ENCODE data around the gene PEX6. TPM values are rescaled to one million over a fixed set of nuclear protein-coding genes. Genes with fewer than 3 reads are reported as not detected.
A peak's percentile ranks its signal among the peaks of the same experiment; 100 is the strongest.

The PEX6 gene
- total and polyA plus RNA-seq, 2 donors (not counting 3 experiments of a cell fraction or from before 2014, with no cell fraction given), result 9.9 to 11.2 TPM

GRCh38 chr6:43014434-43014909 is 35.5 kb upstream of the PEX6 start:
- Histone ChIP-seq H3K4me1 (ENCODE audit: control insufficient read depth, extremely low read depth, insufficient read depth, low read length) (peaks cover 17% of the 10 kb centered on the region), H3K9me3 (replicated peaks; ENCODE audit: control insufficient read depth, insufficient read depth, low read length) (no peaks in the 10 kb centered on the region), H3K9me1 (replicated peaks; ENCODE audit: control insufficient read depth, extremely low read depth, insufficient read depth, low read length) (no peaks in the 10 kb centered on the region), H3K27me3 (ENCODE audit: control insufficient read depth in 2 of 2, insufficient read depth in 2 of 2, low read length in 2 of 2) (no peaks in the 10 kb centered on the region), H3K27ac (ENCODE audit: insufficient read depth, low read depth, low read length) (peak overlapping the region; percentile 52), H4K20me1 (replicated peaks; ENCODE audit: control insufficient read depth, extremely low read depth, insufficient read depth, low read length) (no peaks in the 10 kb centered on the region), H3K79me2 (ENCODE audit: control insufficient read depth, insufficient read depth, low read length) (peaks cover 34% of the 10 kb centered on the region), H3K4me3 (replicated peaks in 1 of 3; ENCODE audit: insufficient read depth in 1 of 3, low read depth in 1 of 3, low read length in 3 of 3) (peak overlapping the region; percentile 53 to 87 (median 58)), H3K36me3 (ENCODE audit: control insufficient read depth in 2 of 2, extremely low read depth in 1 of 2, insufficient read depth in 2 of 2, low read length in 2 of 2) (peaks cover 5 to 33% of the 10 kb centered on the region in 2 experiments), H2AFZ (ENCODE audit: low read depth, low read length) (no peak overlapping the region), H3K9ac (replicated peaks; ENCODE audit: extremely low read depth, insufficient read depth, low read length) (peak overlapping the region; percentile 90), H3K4me2 (ENCODE audit: insufficient read depth, low read length) (peak overlapping the region; percentile 95)
- dilution Hi-C loops (cut with MboI; ENCODE audit: extremely low pct_ligation_motif_present, low sequenced_read_pairs), result no loop called here
- TF ChIP-seq FOS (IDR thresholded peaks at IDR 0.05; ENCODE audit: borderline replicate concordance, insufficient read depth, low read length) (no peak), JUN (IDR thresholded peaks at IDR 0.05; ENCODE audit: borderline replicate concordance, insufficient read depth, insufficient read length, low read depth) (no peak), POLR2A (IDR thresholded peaks at IDR 0.05; ENCODE audit: low read depth, low read length) (no peak), MAX (IDR thresholded peaks at IDR 0.05; ENCODE audit: insufficient read depth, insufficient read length) (no peak), MYC (IDR thresholded peaks at IDR 0.05; ENCODE audit: low read depth, low read length) (no peak), GATA2 (IDR thresholded peaks at IDR 0.05; ENCODE audit: insufficient read depth, insufficient read length, low read depth, low read length) (no peak), CTCF (IDR thresholded peaks at IDR 0.05; ENCODE audit: extremely low read depth in 1 of 2, insufficient read depth in 1 of 2, low read depth in 1 of 2, low read length in 2 of 2) (no peak), POLR2AphosphoS5 (IDR thresholded peaks at IDR 0.05; ENCODE audit: insufficient read depth, low read depth, low read length) (no peak), EZH2 (IDR thresholded peaks at IDR 0.05; ENCODE audit: borderline replicate concordance, low read depth, low read length, severe bottlenecking) (no peak)
- intact Hi-C loops (cut with micrococcal nuclease), result loop anchor here (1.0 to 5.0 kb wide), 5 partner anchors 36 to 160 kb away; partner anchors contain the start of genes CNPY3, CUL7, GNMT and PEX6
- CTCF ChIA-PET, result interaction anchor here (0.5 to 8.7 kb wide), 10 partner anchors 18 to 129 kb away, joined by 3 to 55 read pairs (median 4); partner anchors contain the start of genes CNPY3, CUL7 and PEX6
- FAIRE-seq (no peak), DNase-seq (ENCODE audit: low read depth, low spot score) (peak; percentile 44)
- BruUV-seq (replicated peaks), result no TSS peak
- POLR2A ChIA-PET, result interaction anchor here (0.7 to 1.9 kb wide), 7 partner anchors 30 to 85 kb away, joined by 4 to 9 read pairs (median 6); partner anchors contain the start of genes CNPY3, CUL7, KLC4 and MRPL2

All from endothelial cell of umbilical vein (primary cell).